GM21619 (cell line): ENCODE data around the gene HNRNPK.

Experiments used
- ATAC-seq: cut with Tn5 transposase; IDR thresholded peaks from one replicate; pipeline ENCODE4 v1.9.1; 2021; ENCODE audit not compliant: unreplicated experiment

The HNRNPK gene

DNA sequence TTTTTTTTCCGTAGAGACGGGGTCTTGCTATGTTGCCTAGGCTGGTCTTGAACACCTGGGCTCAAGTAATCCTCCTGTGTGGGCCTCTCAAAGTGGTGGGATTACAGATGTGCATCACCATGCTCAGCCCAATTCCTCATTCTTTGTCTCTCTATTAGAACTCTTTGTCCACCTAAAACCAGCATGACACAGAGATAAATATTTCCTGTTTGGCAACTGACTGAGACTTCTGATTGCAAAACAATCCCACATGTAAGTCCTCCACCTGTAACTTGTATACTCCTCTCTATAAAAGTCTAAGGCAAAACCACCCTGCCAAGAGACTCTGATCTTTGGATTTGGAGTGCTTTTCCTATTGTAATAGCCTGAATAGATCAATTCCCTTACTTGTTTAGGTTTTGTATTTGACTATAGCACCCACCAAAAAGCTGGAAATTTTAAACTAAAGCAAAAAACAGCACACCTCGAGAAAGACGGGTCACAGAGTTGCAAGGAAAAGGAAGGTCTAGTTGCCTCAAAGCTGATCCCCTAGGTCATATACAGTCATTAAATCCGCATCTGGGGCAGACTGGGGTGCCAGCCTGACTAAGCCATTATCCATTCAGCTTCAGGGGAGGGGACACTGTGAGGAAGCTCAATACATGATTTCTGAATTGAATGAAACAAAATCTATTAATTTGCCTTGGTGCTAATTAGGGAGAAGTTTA lies 45.3 kb downstream of the HNRNPK start:
- ATAC-seq = no peak

GRCh38 chr9:83933790-83934189 lies 46.2 kb downstream of the HNRNPK start:
- ATAC-seq = no peak

DNA sequence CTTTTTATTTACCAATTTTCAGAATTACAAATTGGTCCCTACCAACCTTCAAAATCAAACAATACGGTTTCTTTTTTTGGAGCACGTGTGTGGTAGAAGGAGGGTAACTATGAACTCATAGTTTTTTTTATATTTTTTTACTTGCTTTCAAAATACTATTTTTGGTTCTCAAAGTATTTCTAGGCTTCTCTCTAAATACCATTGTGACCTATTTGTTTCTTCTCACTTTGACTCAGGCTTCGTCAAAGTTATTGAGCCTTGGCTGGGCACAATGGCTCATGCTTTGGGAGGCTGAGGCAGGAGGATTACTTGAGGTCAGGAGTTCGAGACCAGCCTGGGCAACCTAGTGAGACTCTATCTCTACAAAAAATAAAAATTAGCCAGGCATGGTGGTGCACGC lies 47.2 kb downstream of the HNRNPK start:
- no peak for ATAC-seq

GRCh38 chr9:83932011-83932410 lies 48.0 kb downstream of the HNRNPK start:
- ATAC-seq = no peak

- ATAC-seq = no peak
These were observed 49.1 kb downstream of the HNRNPK start for GRCh38 chr9:83930881-83931280.

- ATAC-seq = no peak
These were observed 52.4 kb downstream of the HNRNPK start for GRCh38 chr9:83927591-83927990.

GRCh38 chr9:83920927-83921707 lies 58.9 kb downstream of the HNRNPK start, which contains the start of gene KIF27:
KIF27 (minus strand) TSS chr9:83921432; CDS start chr9:83915591, 5,841 bp downstream.
- ATAC-seq = peak; percentile 96

GRCh38 chr9:83920469-83920926 lies 59.5 kb downstream of the HNRNPK start:
- peak; percentile 11 for ATAC-seq

GRCh38 chr9:83919111-83919510 lies 60.9 kb downstream of the HNRNPK start:
- no peak for ATAC-seq
